SW480 (cell line): Measurements from ENCODE around the gene ATP1A3.
"Not testable (repeated sequence)": the region's sequence is repeated elsewhere in the genome, so short reads cannot be mapped to it uniquely, and the experiment has no call there.

ENCODE experiments used
- DNase-seq: peaks from one replicate; pipeline ENCODE4 v3.0.0-alpha.2; 2016; ENCODE audit warnings: low spot score

ATP1A3 gene

DNA sequence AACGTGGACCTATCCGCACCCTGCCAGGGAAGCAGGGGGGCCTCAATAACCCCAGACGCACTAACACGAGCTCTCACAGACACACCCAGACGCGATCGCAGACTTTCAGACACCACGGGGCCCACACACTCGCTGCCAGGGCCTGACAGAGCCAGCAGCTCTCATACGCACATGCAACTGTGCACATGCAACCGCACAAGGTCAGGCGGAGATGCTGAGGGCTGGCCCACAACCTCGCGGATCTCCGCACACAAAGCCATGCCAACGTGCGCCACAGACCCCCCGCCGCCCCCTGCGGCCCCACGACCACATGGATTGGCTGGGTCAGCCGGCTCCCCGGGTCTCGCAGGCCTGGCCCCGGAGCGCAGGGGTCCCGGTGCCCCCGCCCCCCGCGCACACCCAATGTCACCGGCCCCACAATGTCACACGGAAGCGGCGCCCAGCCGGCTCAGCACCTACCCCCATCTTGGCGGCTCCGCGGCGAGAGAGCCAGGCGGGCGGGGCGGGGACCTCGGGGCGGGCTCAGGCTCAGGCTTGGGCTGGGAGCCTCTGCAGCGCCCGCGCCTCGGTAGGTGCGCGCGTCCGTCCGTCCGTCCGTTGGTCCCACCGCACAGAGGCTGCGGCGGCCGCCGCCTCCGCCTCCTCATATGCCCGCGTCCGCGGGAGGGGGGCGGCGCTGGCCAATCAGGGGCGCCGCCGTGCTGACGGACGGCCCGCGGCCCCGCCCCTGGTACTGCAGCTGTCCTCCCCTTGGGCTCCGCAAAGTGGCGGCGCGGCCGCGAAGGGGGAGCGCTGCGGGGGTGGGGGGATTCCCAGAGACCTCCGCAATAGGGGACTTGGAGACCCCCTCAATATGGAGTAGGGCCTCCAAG is at the start of gene ATP1A3:
Gene ATP1A3, minus strand, starts transcription at position 619 of the 872 bp plus-strand sequence. Its CDS starts 154 bp downstream, at position 465.
- peak; percentile 59 for DNase-seq

DNA sequence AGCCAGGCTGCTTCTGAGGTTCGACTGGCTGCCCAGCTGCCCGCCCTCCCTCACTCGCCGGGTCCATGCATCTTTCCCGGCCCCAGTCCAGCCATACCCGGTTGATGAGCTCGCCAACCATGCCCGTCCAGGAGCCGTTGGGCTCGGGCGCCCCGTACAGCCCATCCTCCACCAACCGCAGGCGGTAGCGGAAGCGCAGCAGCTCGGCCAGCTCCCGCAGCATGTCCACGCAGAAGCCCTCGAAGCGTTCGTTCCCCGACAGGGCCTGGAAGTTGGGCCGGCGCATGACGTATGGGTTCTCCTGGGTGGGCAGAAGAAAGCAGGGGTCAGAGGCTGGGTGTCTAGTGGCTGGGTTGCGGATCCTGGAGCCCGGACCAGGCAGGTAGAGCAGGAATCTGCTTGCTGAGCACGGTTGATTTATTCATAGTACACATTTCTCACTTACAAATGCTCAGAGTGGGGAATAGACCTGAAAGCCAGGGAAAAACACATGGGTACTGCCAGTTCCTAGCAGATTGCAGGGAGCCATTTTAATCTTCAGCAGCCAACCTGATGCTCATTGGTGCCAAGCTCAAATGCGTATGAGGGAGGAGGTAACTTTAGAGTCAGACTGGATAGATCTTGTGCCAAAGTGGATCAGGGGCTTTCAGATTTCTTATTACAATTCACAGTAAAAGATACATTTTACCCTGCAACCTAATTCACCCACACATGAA is 48.6 kb upstream of the ATP1A3 start:
- no peak for DNase-seq

DNA sequence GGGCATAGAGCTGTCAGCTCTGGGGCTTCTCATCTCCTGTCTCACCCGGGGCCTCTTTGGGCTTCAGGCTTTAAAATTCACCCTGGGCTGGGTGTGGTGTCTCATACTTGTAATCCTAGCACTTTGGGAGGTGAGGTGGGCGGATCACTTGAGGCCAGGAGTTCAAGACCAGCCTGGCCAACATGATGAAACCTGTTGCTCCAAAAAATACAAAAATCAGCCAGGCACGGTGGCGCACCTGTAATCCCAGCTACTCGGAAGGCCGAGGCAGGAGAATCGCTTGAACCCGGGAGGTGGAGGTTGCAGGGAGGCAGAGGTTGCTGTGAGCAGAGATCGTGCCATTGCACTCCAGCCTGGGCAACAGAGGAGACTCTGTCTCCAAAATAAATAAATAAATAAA is 46.5 kb upstream of the ATP1A3 start:
- DNase-seq = not testable (repeated sequence)

DNA sequence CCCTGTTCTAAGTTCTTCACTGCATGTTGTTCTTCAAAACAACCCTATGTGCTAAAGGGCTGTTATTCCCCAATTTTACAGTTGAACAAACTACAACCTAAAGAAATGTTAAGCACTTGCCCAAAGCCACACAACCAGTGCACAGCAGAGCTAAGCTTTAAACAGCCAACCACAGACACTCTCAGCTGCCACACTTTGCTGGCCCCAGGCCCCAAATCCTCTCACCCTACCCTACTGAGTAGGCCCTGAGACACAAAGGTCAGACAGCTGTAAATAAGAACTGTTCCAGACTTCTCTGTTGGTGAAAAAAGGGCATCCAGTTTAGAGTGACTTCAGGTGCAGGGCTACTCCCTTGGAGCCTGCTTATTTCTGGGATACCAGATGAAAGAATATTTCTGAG is 46.0 kb upstream of the ATP1A3 start:
- no peak for DNase-seq

DNA sequence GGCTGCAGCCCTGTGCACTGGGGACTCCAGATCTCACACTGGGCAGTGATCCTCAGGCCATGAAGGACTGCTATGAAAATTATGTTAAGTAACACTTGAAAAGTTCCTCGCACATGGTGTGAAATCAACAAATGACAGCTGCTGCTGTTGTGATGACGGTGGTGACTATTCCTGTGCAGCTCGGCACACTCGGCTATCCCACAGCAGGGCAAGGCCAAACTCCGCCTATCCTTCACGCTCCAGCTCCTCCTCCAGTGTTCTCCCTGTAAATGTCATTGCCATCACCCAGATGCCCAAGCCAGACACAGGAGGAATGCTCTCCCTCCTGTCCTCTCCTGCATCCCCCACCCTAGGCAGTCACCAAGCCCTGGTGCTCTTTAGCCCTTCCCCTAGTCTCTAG is 44.6 kb upstream of the ATP1A3 start:
- no peak for DNase-seq

DNA sequence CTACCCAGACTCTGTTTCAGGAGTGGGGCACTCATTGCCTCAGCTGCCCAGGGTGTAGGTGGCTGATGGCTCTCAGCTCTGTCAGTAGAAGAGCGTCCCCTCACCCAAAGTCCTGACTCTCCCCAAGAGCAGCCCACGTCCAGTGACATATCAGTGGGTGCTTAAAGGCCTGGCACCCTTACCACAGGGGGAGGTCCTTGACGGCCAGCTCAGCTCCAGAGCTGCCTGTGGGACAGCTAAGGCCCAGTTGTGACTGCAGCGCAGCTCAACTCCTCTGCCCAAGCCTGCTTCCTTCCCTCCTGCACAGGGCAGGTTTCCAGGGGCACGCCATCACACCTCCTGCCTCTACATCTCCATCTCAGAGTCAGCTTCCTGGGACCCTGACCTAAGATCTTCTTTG is 43.6 kb upstream of the ATP1A3 start:
- no peak for DNase-seq

DNA sequence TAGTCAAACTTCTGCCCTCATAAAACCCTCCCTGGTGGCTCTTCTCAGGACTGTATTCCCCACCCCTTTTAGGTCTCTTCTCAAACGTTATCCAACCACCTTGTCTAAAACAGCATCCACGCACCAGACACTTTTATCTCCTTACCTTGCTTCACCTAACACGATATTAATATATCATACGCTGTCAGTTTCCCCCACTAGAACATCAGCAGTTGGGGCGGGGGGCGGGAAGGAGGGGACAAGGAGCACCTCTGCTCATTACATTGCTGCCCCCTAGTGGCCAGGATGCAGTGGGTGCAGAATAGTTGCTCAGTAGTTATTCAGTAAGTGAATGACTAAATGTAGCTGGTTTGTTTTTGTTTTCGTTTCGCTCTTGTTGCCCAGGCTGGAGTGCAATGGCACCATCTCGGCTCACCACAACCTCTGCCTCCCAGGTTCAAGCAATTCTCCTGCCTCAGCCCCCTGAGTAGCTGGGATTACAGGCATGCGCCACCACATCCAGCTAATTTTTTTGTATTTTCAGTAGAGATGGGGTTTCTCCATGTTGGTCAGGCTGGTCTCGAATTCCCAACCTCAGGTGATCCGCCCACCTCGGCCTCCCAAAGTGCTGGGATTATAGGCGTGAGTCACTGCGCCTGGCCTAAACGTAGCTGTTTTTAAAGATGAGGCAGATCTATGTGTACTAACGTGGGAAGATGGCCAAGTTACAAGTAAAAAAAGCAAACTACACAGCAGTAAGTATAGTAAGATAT is 40.8 kb upstream of the ATP1A3 start:
- DNase-seq = peak; percentile 78

DNA sequence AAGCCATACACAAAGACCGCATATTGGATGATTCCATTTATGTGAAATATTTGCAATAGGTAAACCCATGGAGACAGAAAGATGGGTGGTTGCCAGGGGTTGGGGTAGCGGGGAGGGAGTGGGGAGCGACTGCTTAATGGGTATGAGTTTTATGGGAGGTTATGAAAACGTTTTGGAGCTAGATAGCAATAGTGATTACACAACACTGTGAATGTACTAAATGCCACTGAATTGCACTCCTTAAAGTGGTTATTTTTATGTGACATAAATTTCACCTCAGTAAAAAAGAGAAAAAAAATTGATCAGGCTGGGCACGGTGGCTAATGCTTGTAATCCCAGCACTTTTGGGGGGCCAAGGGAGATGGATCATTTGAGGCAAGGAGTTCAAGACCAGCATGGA is 39.4 kb upstream of the ATP1A3 start:
- no peak for DNase-seq

DNA sequence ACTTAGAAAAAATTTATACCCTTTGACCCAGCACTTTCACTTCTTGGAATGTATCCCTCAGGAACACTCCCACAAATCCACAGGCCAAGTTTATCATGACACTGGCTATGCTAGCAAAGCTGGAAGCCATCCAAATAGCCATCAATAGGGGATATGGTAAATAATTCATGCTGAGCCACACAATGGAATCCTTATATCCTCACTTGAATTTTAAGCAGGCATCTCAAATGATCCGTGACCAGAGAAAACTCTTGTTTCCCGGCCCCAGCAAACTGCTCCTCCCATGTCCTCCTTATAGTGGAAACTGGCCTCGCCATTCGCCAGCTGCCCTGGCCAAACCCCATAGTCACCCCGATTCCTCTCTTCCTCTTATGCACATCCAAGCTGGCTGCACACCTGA is 38.4 kb upstream of the ATP1A3 start:
- DNase-seq = peak; percentile 82

DNA sequence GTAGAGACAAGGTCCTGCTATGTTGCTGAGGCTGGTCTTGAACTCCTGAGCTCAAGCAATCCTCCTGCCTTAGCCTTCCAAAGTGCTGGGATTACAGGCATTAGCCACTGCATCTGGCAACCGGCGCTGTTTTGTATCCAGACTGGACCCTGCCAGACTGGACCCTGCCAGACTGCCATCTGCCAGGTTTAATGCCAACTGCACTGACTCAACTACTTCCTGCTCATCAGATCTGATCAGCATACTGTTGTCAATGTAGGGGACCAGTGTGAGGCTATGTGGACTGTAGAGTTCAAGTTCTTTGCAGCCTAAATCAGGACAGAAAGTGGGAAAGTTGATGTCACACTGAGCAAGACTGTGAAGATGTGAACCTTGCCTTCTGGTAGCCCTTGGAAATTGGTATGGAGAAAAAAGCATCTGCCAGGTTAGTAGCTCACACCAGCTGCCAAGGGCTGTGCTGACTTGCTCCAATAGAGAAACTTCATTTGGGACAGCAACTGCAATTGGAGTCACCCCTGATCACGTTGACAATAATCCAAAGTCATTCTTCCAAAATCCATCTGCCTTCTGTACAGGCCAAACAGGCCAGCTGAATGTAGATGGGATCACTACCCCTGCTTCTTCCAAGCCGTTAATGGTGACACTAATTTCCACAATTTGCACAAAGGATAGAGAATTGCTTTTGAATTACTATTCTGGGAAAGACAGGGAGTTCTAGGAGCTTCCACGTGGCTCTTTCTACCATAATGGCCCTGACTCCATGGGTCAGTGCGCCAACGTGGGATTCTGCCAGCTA is 36.8 kb upstream of the ATP1A3 start:
- DNase-seq = no peak

DNA sequence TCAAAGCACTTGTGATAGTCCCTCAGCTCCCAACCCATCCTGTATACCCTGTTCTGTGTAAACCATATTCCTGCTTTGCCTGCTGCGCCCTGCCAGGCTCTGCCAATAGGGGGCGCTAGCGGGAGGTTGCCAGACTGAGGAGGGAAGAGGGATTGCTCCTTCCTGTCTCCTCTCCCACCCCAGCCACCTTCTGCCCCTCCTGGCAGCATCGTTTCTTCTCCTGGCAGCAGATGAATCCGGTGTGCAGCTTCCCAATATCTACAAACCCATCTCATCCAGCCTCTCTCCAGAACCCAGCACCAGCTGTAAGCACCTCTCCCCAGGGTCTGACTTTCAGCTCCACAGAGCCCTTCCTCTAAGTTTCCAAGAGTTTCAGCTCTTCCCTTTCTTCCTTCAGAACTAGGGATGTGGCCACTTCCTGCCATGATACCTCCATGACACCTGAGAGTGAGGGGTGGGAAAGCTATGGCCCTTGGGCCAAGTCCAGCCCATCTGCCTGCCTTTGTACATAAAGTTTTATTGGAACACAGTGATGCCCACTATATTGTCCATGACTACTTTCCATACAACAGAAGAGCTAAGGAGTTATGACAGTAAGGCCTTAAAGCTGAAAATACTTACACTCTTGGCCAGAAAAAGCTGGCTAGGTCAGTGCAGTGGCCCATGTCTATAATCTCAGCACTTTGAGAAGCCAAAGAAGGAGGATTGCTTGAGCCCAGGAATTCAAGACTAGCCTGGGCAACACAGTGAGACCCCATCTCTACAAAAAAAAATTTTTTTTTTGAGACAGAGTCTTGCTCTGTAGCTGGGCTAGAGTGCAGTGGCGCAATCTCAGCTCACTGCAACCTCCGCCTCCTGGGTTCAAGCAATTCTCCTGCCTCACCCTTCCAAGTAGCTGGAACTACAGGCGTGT is 34.5 kb upstream of the ATP1A3 start:
- DNase-seq = no peak

DNA sequence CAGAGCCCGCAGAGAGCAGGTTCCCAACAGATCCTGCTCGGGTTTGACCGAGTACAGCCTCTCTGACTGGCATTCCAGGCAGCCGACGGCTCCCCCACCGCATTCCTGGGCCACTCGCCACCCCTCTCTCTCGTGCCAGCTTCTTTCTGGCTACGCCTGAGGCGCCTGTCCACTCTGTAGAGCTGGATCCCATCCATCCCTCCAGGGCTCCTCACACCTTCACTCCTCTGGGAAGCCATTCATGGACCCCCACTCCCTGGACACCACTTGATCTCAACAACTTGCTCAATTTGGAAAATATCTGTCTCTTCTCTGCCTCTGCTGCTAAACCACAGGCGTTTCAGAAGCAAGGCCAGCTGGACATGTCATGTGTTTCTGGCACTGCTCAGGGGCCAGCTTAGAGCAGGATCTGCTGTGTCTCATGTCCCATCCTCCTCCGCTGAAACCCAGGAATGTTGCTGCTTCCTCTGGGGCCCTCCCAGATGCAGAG is 30.6 kb upstream of the ATP1A3 start:
- DNase-seq = no peak

DNA sequence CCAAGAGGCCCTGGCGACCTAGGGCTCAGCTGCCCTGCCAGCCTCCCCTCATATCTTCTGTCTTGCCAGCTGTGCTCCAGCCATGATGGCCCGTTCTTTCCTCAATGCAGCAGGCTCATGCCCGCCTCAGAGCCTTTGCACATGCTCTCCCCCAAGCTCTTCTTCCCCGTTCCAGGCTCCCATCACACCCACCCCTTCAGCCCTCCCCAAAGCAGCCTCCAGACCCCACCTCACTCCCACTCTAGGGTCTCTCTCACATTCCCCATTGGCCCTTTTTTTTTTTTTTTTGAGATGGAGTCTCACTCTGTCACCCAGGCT is 29.9 kb upstream of the ATP1A3 start:
- no peak for DNase-seq

DNA sequence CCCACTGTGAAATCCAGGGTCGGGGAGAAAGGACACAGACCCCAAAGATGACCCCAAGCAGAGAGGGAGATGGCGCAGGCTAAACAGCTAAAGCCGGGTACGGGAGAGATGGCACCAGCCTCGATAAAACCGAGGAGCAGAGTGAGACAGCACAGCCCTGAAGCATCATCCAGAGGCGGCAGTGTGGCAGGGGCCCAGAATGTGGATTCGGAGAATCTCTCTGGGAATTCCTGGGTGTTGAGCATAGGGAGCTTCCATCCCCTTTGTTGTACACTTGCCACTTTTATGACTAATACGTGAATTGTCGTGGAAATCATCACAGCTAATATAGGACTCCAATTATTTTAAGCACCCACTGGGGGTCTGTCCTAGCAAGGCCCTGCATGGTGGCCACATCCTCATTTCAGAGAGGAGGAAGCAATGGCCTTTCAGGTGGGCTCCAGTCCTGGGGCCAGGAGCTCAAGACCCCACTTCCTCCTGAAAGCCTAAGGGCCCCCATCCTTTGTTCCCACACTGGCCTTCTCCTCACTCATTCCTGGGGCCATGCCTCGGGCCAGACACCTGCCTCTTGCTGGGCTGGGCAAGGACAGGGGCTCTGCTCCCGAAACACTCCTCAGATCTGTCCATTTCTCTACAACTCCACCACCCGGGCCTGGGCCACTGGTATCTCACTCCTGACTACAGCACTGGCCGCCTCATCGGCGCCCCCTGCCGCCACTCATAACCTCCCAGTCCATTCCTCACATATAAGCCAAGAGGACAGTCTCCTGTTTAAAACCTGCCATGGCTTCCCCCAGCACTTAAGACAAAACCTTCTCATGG is 29.3 kb upstream of the ATP1A3 start:
- peak; percentile 54 for DNase-seq

DNA sequence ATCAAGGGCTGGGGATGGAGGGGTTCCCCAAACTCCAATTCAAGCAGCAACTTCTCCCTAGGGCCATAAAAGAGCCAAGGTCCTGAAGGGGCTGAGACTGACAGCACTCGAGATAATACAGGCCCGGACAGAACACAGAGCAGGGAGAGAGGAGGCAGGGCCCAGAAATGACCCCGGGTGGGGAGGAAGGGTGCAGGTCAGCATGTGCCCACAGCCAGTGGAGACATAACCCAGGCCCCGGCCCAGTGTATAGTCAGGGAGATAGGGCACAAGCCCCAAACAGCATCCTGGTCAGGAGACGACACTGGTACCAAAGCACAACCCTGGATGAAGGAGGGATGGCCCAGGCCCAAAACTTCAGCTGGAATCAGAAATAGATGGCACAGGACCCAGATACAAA is 28.6 kb upstream of the ATP1A3 start:
- DNase-seq = no peak

DNA sequence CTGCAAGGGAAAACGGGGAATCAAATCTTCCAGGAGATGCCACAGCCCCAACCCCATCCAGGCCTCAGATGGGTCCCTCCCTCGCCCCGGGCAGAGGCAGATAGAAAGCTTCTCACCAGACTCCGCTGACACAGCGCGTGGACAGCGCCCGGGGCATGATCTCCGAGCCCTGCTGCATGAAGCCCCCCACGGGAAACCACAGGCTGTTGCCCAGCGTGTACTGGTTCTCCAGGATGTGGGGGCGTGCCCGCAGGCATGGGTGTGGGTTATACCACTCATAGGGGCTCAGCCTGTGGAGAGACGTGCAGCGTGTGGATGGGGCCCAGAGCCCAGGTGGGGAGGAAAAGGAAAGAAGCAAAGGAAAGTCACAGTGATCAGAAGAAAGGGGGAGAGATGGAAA is 27.2 kb upstream of the ATP1A3 start:
- no peak for DNase-seq

DNA sequence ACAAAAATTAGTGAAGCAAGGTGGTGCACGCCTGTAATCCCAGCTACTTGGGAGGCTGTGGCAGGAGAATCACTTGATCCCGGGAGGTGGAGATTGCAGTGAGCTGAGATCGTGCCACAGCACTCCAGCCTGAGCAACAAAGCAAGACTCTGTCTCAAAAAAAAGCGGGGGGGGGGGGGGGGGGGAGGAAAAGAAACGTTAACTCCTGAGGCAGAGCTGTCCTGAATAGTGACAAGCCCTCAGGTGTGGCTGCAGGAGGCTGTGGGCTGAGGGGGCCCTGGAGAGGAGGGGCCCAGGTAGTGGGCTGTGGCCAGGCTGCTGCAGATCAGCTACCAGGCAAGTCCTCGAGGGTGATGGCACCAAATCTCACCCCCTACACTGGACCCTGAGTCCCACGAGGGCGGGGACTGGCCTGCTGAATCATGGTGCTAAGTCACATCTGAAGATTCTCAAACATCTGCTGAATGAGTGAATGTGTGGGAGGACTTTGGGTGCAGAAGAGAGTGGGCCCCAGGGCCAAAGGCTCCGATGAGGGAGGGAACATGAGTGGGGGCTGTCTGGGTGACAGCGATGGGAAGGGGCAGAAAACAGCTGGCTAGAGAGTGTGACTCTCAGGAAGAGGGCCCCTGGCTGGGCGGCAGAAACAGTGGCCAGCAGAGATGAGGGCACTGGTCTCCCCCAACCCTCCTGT is 24.6 kb upstream of the ATP1A3 start:
- DNase-seq = no peak

DNA sequence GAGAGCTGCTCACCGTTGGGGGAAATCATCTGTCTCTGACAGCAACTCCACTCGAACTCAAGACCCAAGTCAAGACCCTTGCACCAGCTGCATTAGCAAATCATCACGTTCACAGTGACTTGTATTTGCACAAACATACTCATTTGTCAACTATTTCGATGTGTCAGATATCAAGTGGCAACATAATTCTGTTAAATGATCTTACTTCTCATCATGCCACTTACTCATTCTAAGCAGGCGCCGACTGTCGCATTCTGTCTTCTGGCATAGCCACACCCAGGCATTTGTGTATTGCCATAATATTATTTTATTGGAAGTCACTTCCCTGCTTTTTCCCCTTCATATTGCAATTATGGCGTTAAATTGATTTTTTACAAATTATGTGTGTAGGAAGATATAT is 23.0 kb upstream of the ATP1A3 start:
- no peak for DNase-seq

DNA sequence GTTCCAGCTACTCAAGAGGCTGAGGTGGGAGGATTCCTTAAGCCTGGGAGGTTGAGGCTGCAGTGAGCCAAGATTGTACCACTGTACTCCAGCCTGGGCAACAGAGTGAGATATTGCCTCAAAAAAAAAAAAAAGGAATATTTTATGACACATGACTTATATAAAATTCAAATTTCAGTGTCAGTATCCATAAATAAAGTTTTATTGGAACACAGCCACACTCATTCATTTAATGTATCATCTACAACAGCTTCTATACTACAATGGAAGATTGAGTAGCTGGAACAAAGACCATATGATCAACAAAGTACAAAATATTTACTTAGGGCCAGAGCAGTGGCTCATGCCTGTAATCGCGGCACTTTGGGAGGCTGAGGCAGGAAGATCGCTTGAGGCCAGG is 18.7 kb upstream of the ATP1A3 start:
- not testable (repeated sequence) for DNase-seq
